Keratinocyte (primary cell): ENCODE results near the gene RHOA. TPM values are rescaled to one million over a fixed set of nuclear protein-coding genes. Genes with fewer than 3 reads are reported as not detected.

Source experiments
- DNase-seq: peaks from one replicate; pipeline ENCODE4 v3.0.0-alpha.2; 2011; ENCODE audit warnings: low read depth, missing footprints, low spot score
- FAIRE-seq: peaks from 2 replicates; lab custom pipeline; 2011; peaks lifted over from hg19 to GRCh38; lab: Jason Lieb, UNC
- H2AFZ ChIP-seq: 2 replicates; pipeline ENCODE4 v1.6.0; 2012; ENCODE audit warnings: low read length, control low read depth, inconsistent platforms; ENCODE audit not compliant: control insufficient read depth
- H3K27ac ChIP-seq: 2 replicates; pipeline ENCODE4 v1.5.1; 2011; ENCODE audit warnings: low read length; ENCODE audit not compliant: control insufficient read depth, insufficient read depth
- H3K27me3 ChIP-seq: 3 replicates; pipeline ENCODE4 v1.6.0; 2011; ENCODE audit warnings: low read length; ENCODE audit not compliant: control insufficient read depth, insufficient read depth; ENCODE audit errors: extremely low read depth
- H3K36me3 ChIP-seq, 2 experiments: 2 replicates in 1 of 2; 3 replicates in 1 of 2; pipeline ENCODE4 v1.5.1; 2011; ENCODE audit warnings: low read length in 2 of 2, mild to moderate bottlenecking in 1 of 2; ENCODE audit not compliant: control insufficient read depth in 2 of 2, insufficient read depth in 2 of 2; ENCODE audit errors: extremely low read depth in 1 of 2
- H3K4me1 ChIP-seq: 3 replicates; pipeline ENCODE4 v1.5.1; 2011; ENCODE audit warnings: low read length; ENCODE audit not compliant: control insufficient read depth, insufficient read depth; ENCODE audit errors: extremely low read depth
- H3K4me2 ChIP-seq: 3 replicates; pipeline ENCODE4 v1.6.0; 2011; ENCODE audit warnings: low read depth, low read length; ENCODE audit not compliant: control insufficient read depth, insufficient read depth; ENCODE audit errors: extremely low read depth
- H3K4me3 ChIP-seq, 3 experiments: fragments of 200-600 bp in 1 of 3; sonication (generic) in 1 of 3; 2 replicates in 2 of 3; 3 replicates in 1 of 3; pipeline ENCODE4 v1.5.1; 2011 to 2016; ENCODE audit warnings: low read length in 3 of 3, mild to moderate bottlenecking in 3 of 3, control low read depth in 2 of 3, inconsistent platforms in 1 of 3, low read depth in 1 of 3, mixed read lengths in 1 of 3, mixed run types in 1 of 3, moderate library complexity in 1 of 3; ENCODE audit not compliant: control insufficient read depth in 2 of 3, insufficient read depth in 2 of 3; ENCODE audit errors: extremely low read depth in 1 of 3
- H3K79me2 ChIP-seq: 2 replicates; pipeline ENCODE4 v1.6.0; 2012; ENCODE audit warnings: low read length; ENCODE audit not compliant: control insufficient read depth, insufficient read depth
- H3K9ac ChIP-seq: 3 replicates; pipeline ENCODE4 v1.6.0; 2011; ENCODE audit warnings: low read length; ENCODE audit not compliant: control insufficient read depth, insufficient read depth; ENCODE audit errors: extremely low read depth
- H3K9me1 ChIP-seq: 3 replicates; pipeline ENCODE4 v1.6.0; 2011; ENCODE audit warnings: low read length; ENCODE audit not compliant: control insufficient read depth, insufficient read depth; ENCODE audit errors: extremely low read depth
- H3K9me3 ChIP-seq: 2 replicates; pipeline ENCODE4 v1.5.1; 2012; ENCODE audit warnings: low read depth, low read length; ENCODE audit not compliant: control insufficient read depth
- H4K20me1 ChIP-seq: 3 replicates; pipeline ENCODE4 v1.6.0; 2011; ENCODE audit warnings: low read length; ENCODE audit not compliant: control insufficient read depth, insufficient read depth; ENCODE audit errors: extremely low read depth
- EZH2 ChIP-seq: IDR thresholded peaks from one replicate; pipeline ENCODE4 v1.6.1; 2012; ENCODE audit warnings: inconsistent platforms, mild to moderate bottlenecking, low read length, moderate library complexity
- dilution Hi-C: fragments of 300-500 bp; cut with MboI; formaldehyde crosslinking; loops from one replicate; pipeline ENCODE4 v1.7.0; 2020; ENCODE audit warnings: low sequenced_read_pairs; ENCODE audit not compliant: extremely low pct_ligation_motif_present
- polyA plus RNA-seq, 5 experiments: library from polyadenylated mRNA; depleted of rRNA in 3 of 5; stranded (reverse) in 3 of 5; stranded (forward) in 1 of 5; unstranded in 1 of 5; fragments of >200 nt; gene quantifications; 1 replicate in 1 of 5; 2 replicates in 3 of 5; 3 replicates in 1 of 5; pipeline versions ENCODE4 v1.2.1 to v1.2.3, GENCODE V29; 2011 to 2012; ENCODE audit warnings: missing spikeins in 2 of 5, low read depth in 1 of 5, low replicate concordance in 1 of 5
- TF ChIP-seq, protein P1 (sequence below), 3 experiments: IDR thresholded peaks in 1 of 3; conservative IDR thresholded peaks in 1 of 3; optimal IDR thresholded peaks in 1 of 3; 2 replicates in 2 of 3; 3 replicates in 1 of 3; pipeline versions ENCODE3 to v1.5.1; 2011; ENCODE audit warnings: low read length in 3 of 3, mild to moderate bottlenecking in 3 of 3, moderate library complexity in 2 of 3, control low read depth in 1 of 3, inconsistent platforms in 1 of 3; ENCODE audit not compliant: insufficient read depth in 2 of 3; ENCODE audit errors: extremely low read depth in 1 of 3

RHOA gene
- polyA plus RNA-seq, 1 donor (not counting 4 experiments of a cell fraction or from before 2014, with no cell fraction given): 332 TPM

- Histone ChIP-seq H3K4me1 (no peaks in the 10 kb centered on the region), H4K20me1 (peaks cover 12% of the 10 kb centered on the region), H3K9me1 (peaks cover 3% of the 10 kb centered on the region), H2AFZ (no peak overlapping the region), H3K4me2 (no peak overlapping the region), H3K79me2 (peaks cover 84% of the 10 kb centered on the region), H3K4me3 (no peak overlapping the region), H3K9me3 (no peaks in the 10 kb centered on the region), H3K27me3 (no peaks in the 10 kb centered on the region), H3K36me3 (peaks cover 25 to 32% of the 10 kb centered on the region in 2 experiments), H3K9ac (no peak overlapping the region), H3K27ac (no peak overlapping the region)
- dilution Hi-C loops: no loop called here
- DNase-seq (no peak), FAIRE-seq (no peak)
- TF ChIP-seq, protein P1, sequence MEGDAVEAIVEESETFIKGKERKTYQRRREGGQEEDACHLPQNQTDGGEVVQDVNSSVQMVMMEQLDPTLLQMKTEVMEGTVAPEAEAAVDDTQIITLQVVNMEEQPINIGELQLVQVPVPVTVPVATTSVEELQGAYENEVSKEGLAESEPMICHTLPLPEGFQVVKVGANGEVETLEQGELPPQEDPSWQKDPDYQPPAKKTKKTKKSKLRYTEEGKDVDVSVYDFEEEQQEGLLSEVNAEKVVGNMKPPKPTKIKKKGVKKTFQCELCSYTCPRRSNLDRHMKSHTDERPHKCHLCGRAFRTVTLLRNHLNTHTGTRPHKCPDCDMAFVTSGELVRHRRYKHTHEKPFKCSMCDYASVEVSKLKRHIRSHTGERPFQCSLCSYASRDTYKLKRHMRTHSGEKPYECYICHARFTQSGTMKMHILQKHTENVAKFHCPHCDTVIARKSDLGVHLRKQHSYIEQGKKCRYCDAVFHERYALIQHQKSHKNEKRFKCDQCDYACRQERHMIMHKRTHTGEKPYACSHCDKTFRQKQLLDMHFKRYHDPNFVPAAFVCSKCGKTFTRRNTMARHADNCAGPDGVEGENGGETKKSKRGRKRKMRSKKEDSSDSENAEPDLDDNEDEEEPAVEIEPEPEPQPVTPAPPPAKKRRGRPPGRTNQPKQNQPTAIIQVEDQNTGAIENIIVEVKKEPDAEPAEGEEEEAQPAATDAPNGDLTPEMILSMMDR (optimal IDR thresholded peaks at IDR 0.05 in 1 of 3, IDR thresholded peaks at IDR 0.05 in 1 of 3, conservative IDR thresholded peaks at IDR 0.05 in 1 of 3; ENCODE audit: extremely low read depth in 1 of 3, insufficient read depth in 2 of 3, low read length in 3 of 3): no peak
- TF ChIP-seq EZH2: no peak
Observed at GRCh38 chr3:49371946-49372345, 39.8 kb downstream of the RHOA start.

- Histone ChIP-seq H2AFZ (no peak overlapping the region), H3K4me3 (no peak overlapping the region), H3K4me1 (no peaks in the 10 kb centered on the region), H4K20me1 (peaks cover 12% of the 10 kb centered on the region), H3K9me1 (peaks cover 3% of the 10 kb centered on the region), H3K27me3 (no peaks in the 10 kb centered on the region), H3K27ac (no peak overlapping the region), H3K36me3 (peaks cover 36 to 43% of the 10 kb centered on the region in 2 experiments), H3K9ac (no peak overlapping the region), H3K4me2 (no peak overlapping the region), H3K9me3 (no peaks in the 10 kb centered on the region), H3K79me2 (peaks cover 82% of the 10 kb centered on the region)
- TF ChIP-seq, protein P1 (optimal IDR thresholded peaks at IDR 0.05 in 1 of 3, IDR thresholded peaks at IDR 0.05 in 1 of 3, conservative IDR thresholded peaks at IDR 0.05 in 1 of 3; ENCODE audit: extremely low read depth in 1 of 3, insufficient read depth in 2 of 3, low read length in 3 of 3): no peak
- TF ChIP-seq EZH2: no peak
- dilution Hi-C loops: no loop called here
- no peak for DNase-seq
- FAIRE-seq: no peak
Observed at GRCh38 chr3:49370585-49371290, 41.0 kb downstream of the RHOA start.
